H9 (cell line): ENCODE results near the gene PKD2L2. TPM values are rescaled to one million over a fixed set of nuclear protein-coding genes. Genes with fewer than 3 reads are reported as not detected.

Experiments used
- DNase-seq: peaks from one replicate; pipeline ENCODE4 v3.0.0-alpha.2; 2017
- H2AFZ ChIP-seq: one replicate; pipeline ENCODE4 v1.6.1; 2013; ENCODE audit warnings: mild to moderate bottlenecking, low read length, control low read depth, moderate library complexity
- H2AK5ac ChIP-seq: 2 replicates; pipeline ENCODE4 v1.6.1; 2013; ENCODE audit warnings: low read length, control low read depth, mixed read lengths; ENCODE audit not compliant: insufficient read length
- H2BK120ac ChIP-seq: one replicate; pipeline ENCODE4 v1.6.1; 2013; ENCODE audit warnings: low read depth, mild to moderate bottlenecking, low read length, control low read depth, inconsistent platforms; ENCODE audit not compliant: poor library complexity, severe bottlenecking
- H2BK12ac ChIP-seq: 2 replicates; pipeline ENCODE4 v1.6.1; 2013; ENCODE audit warnings: low read length, control low read depth, mixed read lengths, low read depth; ENCODE audit not compliant: insufficient read length
- H2BK15ac ChIP-seq: 2 replicates; pipeline ENCODE4 v1.6.1; 2013; ENCODE audit warnings: low read depth, low read length, control low read depth
- H2BK20ac ChIP-seq: one replicate; pipeline ENCODE4 v1.6.1; 2013; ENCODE audit warnings: low read depth, mild to moderate bottlenecking, low read length, control low read depth, inconsistent platforms; ENCODE audit not compliant: poor library complexity, severe bottlenecking
- H2BK5ac ChIP-seq: 2 replicates; pipeline ENCODE4 v1.6.1; 2013; ENCODE audit warnings: low read length, control low read depth, mixed read lengths; ENCODE audit not compliant: insufficient read length
- H3K14ac ChIP-seq: 2 replicates; pipeline ENCODE4 v1.6.1; 2013; ENCODE audit warnings: low read length, control low read depth; ENCODE audit not compliant: insufficient read depth
- H3K18ac ChIP-seq: 2 replicates; pipeline ENCODE4 v1.6.1; 2013; ENCODE audit warnings: low read depth, mild to moderate bottlenecking, mixed read lengths, low read length, control low read depth; ENCODE audit not compliant: insufficient read length
- H3K23ac ChIP-seq: 2 replicates; pipeline ENCODE4 v1.6.1; 2013; ENCODE audit warnings: low read length, control low read depth, mixed read lengths, low read depth; ENCODE audit not compliant: insufficient read length
- H3K23me2 ChIP-seq: 2 replicates; pipeline ENCODE4 v1.6.1; 2013; ENCODE audit warnings: low read depth, mild to moderate bottlenecking, mixed read lengths, low read length, control low read depth; ENCODE audit not compliant: insufficient read length, poor library complexity, severe bottlenecking
- H3K27ac ChIP-seq: 2 replicates; pipeline ENCODE4 v1.5.1; 2013; ENCODE audit warnings: low read length, control low read depth, mixed read lengths, low read depth; ENCODE audit not compliant: insufficient read length
- H3K27me3 ChIP-seq: 2 replicates; pipeline ENCODE4 v1.6.1; 2013; ENCODE audit warnings: low read length, control low read depth, inconsistent platforms; ENCODE audit not compliant: insufficient read depth
- H3K4ac ChIP-seq: 2 replicates; pipeline ENCODE4 v1.6.1; 2013; ENCODE audit warnings: low read depth, mild to moderate bottlenecking, control low read depth, inconsistent platforms, low read length, moderate library complexity
- H3K4me1 ChIP-seq: 2 replicates; pipeline ENCODE4 v1.6.1; 2013; ENCODE audit warnings: low read length, control low read depth, inconsistent platforms; ENCODE audit not compliant: insufficient read depth
- H3K4me2 ChIP-seq: 2 replicates; pipeline ENCODE4 v1.6.1; 2013; ENCODE audit warnings: low read length, control low read depth, mixed read lengths; ENCODE audit not compliant: insufficient read length, insufficient read depth
- H3K56ac ChIP-seq: 2 replicates; pipeline ENCODE4 v1.6.1; 2013; ENCODE audit warnings: low read depth, mild to moderate bottlenecking, mixed read lengths, low read length, control low read depth; ENCODE audit not compliant: insufficient read length
- H3K79me1 ChIP-seq: 2 replicates; pipeline ENCODE4 v1.6.1; 2013; ENCODE audit warnings: low read depth, mild to moderate bottlenecking, moderate library complexity, low read length, control low read depth, inconsistent platforms; ENCODE audit not compliant: insufficient read depth, poor library complexity, severe bottlenecking
- H3K79me2 ChIP-seq: 2 replicates; pipeline ENCODE4 v1.6.1; 2013; ENCODE audit warnings: low read length, control low read depth, inconsistent platforms; ENCODE audit not compliant: insufficient read depth
- H3K9ac ChIP-seq: 2 replicates; pipeline ENCODE4 v1.6.1; 2013; ENCODE audit warnings: low read length, control low read depth, mixed read lengths; ENCODE audit not compliant: insufficient read length; ENCODE audit errors: extremely low read depth
- H3K9me3 ChIP-seq: one replicate; pipeline ENCODE4 v1.6.1; 2013; ENCODE audit warnings: low read depth, low read length, inconsistent platforms; ENCODE audit not compliant: control insufficient read depth
- H3T11ph ChIP-seq: one replicate; pipeline ENCODE4 v1.6.1; 2013; ENCODE audit warnings: mild to moderate bottlenecking, low read length, control low read depth, inconsistent platforms
- H4K20me1 ChIP-seq: one replicate; pipeline ENCODE4 v1.6.1; 2013; ENCODE audit not compliant: control insufficient read depth, insufficient read length, insufficient read depth
- H4K5ac ChIP-seq: 2 replicates; pipeline ENCODE4 v1.6.1; 2013; ENCODE audit warnings: low read depth, mild to moderate bottlenecking, mixed read lengths, low read length, control low read depth; ENCODE audit not compliant: insufficient read length
- H4K8ac ChIP-seq: replicated peaks from 2 replicates; pipeline ENCODE4 v1.6.1; 2013; ENCODE audit warnings: low read length, control low read depth, mixed read lengths, low read depth; ENCODE audit not compliant: insufficient read length
- H4K91ac ChIP-seq: 2 replicates; pipeline ENCODE4 v1.6.1; 2013; ENCODE audit warnings: low read depth, mild to moderate bottlenecking, moderate library complexity, mixed read lengths, low read length, control low read depth; ENCODE audit not compliant: insufficient read length
- H3K27ac Mint-ChIP-seq, 3 experiments: 2 replicates in 2 of 3; 3 replicates in 1 of 3; pipeline ENCODE4 v1.8.0; 2020 to 2021; ENCODE audit warnings: mixed read lengths in 3 of 3, mild to moderate bottlenecking in 1 of 3, moderate library complexity in 1 of 3
- H3K27me3 Mint-ChIP-seq: 2 replicates; pipeline ENCODE4 v1.8.0; 2021; ENCODE audit warnings: low read depth, mild to moderate bottlenecking, moderate library complexity, mixed read lengths
- H3K36me3 Mint-ChIP-seq, 3 experiments: 2 replicates in 2 of 3; 3 replicates in 1 of 3; pipeline ENCODE4 v1.8.0; 2020 to 2021; ENCODE audit warnings: low read depth in 3 of 3, mixed read lengths in 3 of 3; ENCODE audit not compliant: insufficient read depth in 1 of 3
- H3K4me1 Mint-ChIP-seq, 2 experiments: 2 replicates each; pipeline ENCODE4 v1.8.0; 2020; ENCODE audit warnings: mixed read lengths in 2 of 2
- H3K4me3 Mint-ChIP-seq, 2 experiments: 2 replicates in 1 of 2; 3 replicates in 1 of 2; pipeline ENCODE4 v1.8.0; 2020 to 2021; ENCODE audit warnings: mild to moderate bottlenecking in 2 of 2, mixed read lengths in 2 of 2, moderate library complexity in 1 of 2
- H3K9me3 Mint-ChIP-seq, 2 experiments: 2 replicates in 1 of 2; 3 replicates in 1 of 2; pipeline ENCODE4 v1.8.0; 2020; ENCODE audit warnings: mild to moderate bottlenecking in 2 of 2, mixed read lengths in 2 of 2, moderate library complexity in 1 of 2
- total RNA-seq: library from RNA; stranded (reverse); gene quantifications from 2 replicates; pipeline ENCODE4 v1.2.1, GENCODE V29; 2021
- TF ChIP-seq, protein P1 (sequence below): fragments of 200-600 bp; sonication (generic); conservative IDR thresholded peaks from 3 replicates; pipeline ENCODE4 v1.8.0; 2021; ENCODE audit warnings: antibody characterized with exemption, mild to moderate bottlenecking

PKD2L2 gene
- total RNA-seq, 1 experiment from 2014 or later: not detected

DNA sequence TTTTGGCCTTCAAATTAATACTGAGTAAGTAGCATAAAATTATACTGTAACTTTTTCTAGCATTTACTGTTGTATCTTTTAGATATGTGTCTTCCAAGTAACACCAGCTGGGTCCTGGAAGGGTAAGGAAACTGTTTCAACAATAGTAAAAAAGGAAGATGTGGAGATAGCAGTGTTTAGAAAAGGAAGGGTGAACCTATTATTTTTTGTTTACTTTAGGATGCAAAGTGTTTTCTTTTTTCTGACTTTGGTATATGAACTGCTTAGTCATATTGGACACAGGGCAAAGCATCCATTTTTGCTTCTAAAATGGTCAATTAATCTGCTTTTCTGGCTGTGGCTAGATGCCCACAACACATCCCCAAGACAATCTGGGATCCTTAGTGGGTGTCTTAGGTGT is 5.3 kb downstream of the PKD2L2 start:
- Histone ChIP-seq H3K4me1 (no peaks in the 10 kb centered on the region), H3K18ac (no peak overlapping the region), H3K27ac (no peak overlapping the region), H3K27me3 (no peaks in the 10 kb centered on the region), H2BK12ac (no peak overlapping the region), H3K56ac (no peak overlapping the region), H3K23ac (no peak overlapping the region), H4K91ac (no peak overlapping the region), H3T11ph (no peak overlapping the region), H2BK120ac (no peak overlapping the region), H2BK20ac (no peak overlapping the region), H3K79me2 (no peaks in the 10 kb centered on the region), H3K4ac (no peak overlapping the region), H2AFZ (no peak overlapping the region), H2BK15ac (no peak overlapping the region), H3K9ac (no peak overlapping the region), H2BK5ac (no peak overlapping the region), H3K4me2 (no peak overlapping the region), H4K20me1 (no peaks in the 10 kb centered on the region), H3K79me1 (no peaks in the 10 kb centered on the region), H3K23me2 (no peaks in the 10 kb centered on the region), H3K14ac (no peak overlapping the region), H4K5ac (no peak overlapping the region), H2AK5ac (no peak overlapping the region), H3K9me3 (no peaks in the 10 kb centered on the region), H4K8ac (no peak overlapping the region)
- no peak for DNase-seq
- H3K4me1 Mint-ChIP-seq: peaks cover 5 to 6% of the 10 kb centered on the region in 2 experiments
- no peaks in the 10 kb centered on the region for H3K9me3 Mint-ChIP-seq
- H3K36me3 Mint-ChIP-seq: no peaks in the 10 kb centered on the region
- no peak overlapping the region for H3K27ac Mint-ChIP-seq
- no peak overlapping the region for H3K4me3 Mint-ChIP-seq
- H3K27me3 Mint-ChIP-seq: no peaks in the 10 kb centered on the region
- TF ChIP-seq, protein P1, sequence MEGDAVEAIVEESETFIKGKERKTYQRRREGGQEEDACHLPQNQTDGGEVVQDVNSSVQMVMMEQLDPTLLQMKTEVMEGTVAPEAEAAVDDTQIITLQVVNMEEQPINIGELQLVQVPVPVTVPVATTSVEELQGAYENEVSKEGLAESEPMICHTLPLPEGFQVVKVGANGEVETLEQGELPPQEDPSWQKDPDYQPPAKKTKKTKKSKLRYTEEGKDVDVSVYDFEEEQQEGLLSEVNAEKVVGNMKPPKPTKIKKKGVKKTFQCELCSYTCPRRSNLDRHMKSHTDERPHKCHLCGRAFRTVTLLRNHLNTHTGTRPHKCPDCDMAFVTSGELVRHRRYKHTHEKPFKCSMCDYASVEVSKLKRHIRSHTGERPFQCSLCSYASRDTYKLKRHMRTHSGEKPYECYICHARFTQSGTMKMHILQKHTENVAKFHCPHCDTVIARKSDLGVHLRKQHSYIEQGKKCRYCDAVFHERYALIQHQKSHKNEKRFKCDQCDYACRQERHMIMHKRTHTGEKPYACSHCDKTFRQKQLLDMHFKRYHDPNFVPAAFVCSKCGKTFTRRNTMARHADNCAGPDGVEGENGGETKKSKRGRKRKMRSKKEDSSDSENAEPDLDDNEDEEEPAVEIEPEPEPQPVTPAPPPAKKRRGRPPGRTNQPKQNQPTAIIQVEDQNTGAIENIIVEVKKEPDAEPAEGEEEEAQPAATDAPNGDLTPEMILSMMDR: no peak
